HG03103 (cell line): ENCODE results near the gene BANP.
"Not testable (repeated sequence)": the region's sequence is repeated elsewhere in the genome, so short reads cannot be mapped to it uniquely, and the experiment has no call there.

Experiments used
- ATAC-seq: cut with Tn5 transposase; IDR thresholded peaks from one replicate; pipeline ENCODE4 v1.9.1; 2021; ENCODE audit warnings: low read depth; ENCODE audit not compliant: unreplicated experiment

The BANP gene

DNA sequence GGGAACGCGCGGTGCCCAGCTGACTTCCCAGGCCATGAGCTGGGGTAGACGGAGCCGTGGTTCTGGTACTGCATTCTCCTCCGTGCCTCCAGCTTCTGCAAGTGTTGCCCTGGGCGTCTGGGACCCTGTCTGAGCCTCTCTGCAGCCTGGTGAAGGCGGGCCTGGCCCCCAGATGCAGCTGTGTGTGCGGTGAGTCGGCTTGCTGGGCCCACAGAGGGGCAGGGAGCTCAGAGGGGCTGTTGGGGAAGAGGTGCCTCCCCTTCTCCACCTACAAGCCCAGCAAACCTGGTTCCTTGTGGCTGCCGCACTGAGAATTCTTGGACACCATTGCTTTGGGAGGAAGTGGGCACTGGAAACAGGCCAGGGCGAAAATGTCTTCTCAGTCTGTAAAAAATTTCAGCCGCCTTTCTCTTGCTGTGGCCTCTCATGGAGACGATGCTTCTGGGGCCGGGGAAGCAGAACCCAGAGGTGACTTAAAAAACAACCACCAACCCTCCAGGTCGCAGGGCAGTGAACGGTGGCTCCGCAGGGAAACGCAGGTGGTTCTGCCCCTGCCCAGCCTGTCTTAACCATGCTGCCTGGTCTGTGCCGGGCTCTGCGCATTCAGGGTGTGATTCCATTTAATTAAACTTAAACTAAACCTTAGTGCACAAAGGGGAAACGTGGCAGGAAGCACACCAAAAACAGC is 163.5 kb downstream of the BANP start:
- ATAC-seq = not testable (repeated sequence)

DNA sequence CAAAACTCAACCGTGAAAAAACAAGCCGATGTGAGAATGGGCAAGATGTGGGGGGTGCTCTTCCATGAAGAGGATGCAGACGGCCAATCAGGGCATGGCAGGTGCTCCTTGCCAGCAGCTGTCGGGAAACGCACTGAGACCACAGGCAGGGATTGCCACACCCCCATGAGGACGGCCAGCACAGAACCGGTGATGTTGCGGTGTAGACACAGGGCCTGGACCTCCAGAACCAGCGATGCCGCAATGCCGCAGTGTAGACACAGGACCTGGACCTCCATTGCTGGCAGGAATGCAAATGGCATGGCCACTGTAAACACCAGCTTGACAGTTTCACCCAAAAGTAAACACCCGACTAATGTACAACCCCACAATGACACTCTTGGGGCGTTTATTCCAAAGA is 164.9 kb downstream of the BANP start:
- ATAC-seq = no peak

DNA sequence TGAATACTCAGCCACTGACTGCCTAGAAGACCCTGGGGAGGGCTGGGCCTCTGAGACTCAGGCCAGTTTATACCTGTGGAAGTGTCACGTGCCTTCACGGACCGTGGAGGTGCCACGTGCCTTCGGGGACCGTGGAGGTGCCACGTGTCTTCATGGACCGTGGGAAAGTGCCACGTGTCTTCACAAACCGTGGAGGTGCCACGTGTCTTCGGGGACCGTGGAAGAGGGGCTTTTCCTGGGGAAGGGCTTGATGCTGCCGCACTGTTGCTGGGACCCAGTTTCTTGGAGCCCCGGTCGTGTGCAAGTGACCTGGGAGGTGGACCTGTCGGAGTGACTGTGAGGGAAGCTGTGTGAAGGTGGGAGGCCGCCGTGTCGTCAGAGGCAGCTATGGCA is 166.2 kb downstream of the BANP start:
- no peak for ATAC-seq

DNA sequence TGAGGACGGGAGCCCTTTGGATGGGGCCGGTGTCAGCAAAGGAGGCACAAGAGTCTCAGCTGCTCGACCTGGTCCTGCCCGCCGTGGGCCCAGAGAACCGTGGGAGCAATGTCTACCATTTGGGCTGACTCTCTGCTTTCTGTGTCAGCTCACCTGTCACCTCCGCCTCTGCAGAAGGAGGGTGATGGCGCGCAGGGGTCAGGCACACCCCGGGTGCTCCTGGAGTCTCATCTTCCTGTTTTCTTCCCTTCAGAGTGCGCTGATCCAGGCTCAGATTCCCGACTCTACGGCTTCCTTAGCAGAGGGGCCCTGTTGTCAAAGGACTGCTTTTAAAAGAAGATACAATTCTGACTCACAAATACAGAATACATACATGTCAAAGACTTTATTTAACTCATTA is 167.1 kb downstream of the BANP start:
- ATAC-seq = no peak

DNA sequence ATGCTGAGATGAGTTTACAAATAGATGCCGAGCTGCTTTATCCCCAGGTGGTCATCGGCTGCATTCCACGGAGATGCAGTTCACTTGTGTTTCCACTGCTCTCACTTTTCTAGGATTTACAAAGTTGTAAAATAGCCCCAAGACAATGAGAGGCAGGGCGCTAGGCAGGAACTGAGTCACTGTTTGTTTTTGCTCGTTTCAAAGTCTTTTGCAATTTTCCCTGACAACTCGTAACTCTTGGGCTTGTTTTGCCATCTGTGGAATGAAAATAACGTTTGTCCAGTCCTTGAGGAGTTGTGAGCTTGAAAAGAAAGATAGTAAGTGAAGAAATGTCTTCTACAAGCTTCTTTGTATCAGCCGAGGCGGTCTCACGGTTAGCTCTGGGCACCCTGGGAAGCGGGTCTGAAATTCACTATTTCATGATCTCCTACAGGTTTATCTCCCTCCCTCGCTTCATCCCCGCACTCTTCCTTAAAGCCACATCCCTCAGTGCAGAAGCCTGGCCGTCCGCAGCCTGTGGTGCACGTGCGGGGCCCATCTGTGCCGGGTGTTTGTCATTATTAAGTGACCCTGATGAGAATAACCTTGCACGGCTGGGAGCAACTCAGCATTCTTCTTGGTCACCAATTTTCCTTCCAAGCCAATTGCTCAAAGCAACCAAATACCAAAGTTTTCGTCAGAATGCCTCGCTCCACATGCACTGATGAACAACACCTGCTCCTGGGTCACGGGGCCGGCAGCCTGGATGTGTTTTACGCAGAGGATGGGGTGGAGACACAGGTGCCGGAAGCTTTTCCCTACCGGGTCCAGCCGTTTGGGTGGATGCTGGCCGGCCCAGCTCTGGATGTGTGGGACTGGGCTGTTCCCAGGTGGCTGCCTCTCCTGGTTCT is 167.9 kb downstream of the BANP start:
- ATAC-seq = not testable (repeated sequence)

DNA sequence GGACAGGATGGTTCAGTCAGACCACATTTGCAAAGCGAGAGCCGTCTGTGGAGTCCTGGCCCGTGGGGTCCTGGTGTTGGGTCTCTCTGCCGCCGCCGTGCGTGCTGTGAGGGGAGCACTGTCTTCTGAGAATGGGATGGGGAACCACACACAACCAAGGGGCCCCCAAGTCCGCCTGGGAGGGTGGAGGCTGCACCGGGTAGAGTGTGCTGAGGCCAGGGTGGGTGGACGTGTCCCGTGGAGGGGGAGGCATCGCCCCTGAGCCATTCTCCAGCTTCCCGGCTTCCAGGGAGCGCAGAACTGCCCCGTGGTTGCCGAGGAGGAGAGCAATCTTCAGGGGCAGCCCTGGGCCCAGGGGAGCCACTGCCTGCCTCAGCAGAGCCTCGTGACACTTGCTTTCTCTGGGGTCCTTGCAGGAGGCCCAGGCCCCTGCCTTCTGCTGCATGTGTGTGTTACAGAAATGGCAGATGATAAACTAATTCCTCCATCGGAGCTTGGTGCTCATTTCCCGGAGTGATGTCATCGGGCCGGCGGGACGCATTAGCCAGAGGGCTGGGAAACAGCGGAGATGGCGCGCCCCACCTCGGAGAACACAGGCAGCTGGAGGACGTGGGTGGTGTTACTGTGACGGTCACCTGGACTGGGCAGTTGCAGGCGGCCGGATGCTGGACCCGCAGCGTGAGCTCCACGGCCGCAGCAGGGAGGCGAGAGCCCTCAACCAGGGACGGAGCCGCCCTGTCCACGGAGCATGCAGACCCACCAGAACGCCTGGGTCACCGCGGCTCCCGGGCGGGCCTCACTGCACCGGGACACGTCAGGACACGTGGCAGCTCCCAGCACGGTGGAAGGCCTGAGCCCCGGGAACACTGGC is 168.9 kb downstream of the BANP start:
- not testable (repeated sequence) for ATAC-seq

DNA sequence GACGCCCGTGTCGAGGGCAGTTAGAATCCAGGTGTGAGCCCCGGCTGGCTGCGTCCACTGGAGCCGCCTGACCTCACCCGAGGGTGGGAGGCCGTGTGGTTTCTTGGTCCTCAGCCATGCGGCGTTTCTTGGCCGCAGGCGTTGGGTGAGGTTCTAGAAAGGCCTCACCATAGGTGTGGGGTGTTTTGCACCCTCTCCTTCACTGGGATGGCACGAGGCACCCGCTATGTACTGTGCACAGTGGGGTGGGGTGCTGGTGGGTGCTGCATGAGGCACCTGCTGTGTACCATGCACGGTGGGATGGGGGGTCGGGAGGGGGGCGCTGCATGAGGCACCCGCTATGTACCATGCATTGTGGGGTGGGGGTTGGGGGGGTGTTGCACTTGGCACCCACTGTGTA is 169.6 kb downstream of the BANP start:
- ATAC-seq = no peak

DNA sequence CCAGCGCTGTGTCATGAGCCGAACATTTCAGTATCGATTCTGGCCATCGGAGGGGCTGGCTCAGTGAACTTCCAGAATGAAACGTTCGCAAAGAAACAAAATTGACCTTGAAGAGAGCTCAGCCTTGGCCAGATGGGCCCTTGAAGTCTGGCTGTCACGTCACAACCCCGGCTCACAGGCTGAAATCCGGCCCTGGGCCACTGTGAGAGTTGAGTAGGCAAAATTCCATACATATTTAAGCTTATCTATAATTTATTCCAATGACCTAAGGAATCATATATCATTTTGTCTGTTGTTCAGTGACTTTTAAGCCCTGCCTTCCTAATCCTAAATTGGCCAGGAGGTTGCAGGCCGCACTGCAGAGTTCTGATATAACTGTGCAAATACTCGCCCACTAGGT is 170.2 kb downstream of the BANP start:
- ATAC-seq = not testable (repeated sequence)

DNA sequence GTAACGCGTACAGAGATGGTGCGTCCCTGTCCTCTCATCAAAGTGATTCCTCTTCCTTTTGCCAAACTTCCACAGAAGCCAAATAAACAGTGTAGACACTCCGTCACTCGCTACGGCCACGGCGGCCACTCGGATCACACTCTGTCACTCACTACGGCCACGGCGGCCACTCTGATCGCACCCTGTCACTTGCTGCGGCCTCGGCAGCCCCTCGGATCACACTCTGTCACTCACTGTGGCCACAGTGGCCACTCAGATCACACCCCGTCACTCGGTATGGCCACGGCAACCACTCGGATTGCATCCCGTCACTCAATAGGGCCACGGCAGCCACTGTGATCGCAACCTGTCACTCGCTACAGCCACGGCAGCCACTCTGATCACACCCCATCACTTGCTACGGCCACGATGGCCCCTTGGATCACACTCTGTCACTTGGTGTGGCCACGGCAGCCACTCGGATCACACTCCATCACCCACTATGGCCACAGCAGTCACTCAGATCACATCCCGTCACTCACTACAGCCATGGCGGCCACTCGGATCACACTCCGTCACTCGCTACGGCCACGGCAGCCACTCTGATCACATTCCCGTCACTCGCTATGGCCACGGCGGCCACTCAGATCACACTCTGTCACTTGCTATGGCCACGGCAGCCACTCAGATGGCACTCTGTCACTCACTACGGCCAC is 170.8 kb downstream of the BANP start:
- ATAC-seq = no peak
